Prostate gland (tissue), 2 donors: ENCODE results near the gene ANKMY2.

Experiments
- CTCF ChIP-seq, 4 experiments: fragments of 200-600 bp in 2 of 4; fragments of 450-650 bp in 2 of 4; sonication (generic) in 2 of 4; IDR thresholded peaks; 1 replicate in 3 of 4; 2 replicates in 1 of 4; pipeline ENCODE4 v1.5.1; 2016 to 2019; ENCODE audit warnings: antibody characterized with exemption in 4 of 4, mild to moderate bottlenecking in 2 of 4, moderate library complexity in 2 of 4
- POLR2A ChIP-seq: fragments of 450-650 bp; IDR thresholded peaks from one replicate; pipeline ENCODE4 v1.6.1; 2016; ENCODE audit warnings: antibody characterized with exemption, mild to moderate bottlenecking

GRCh38 chr7:16590424-16590823, 55.1 kb downstream of the ANKMY2 start:
- no peak for TF ChIP-seq CTCF (IDR thresholded peaks at IDR 0.05)
- TF ChIP-seq POLR2A: no peak
